ENCODE measurements around the gene INPP5A.

INPP5A gene

DNA sequence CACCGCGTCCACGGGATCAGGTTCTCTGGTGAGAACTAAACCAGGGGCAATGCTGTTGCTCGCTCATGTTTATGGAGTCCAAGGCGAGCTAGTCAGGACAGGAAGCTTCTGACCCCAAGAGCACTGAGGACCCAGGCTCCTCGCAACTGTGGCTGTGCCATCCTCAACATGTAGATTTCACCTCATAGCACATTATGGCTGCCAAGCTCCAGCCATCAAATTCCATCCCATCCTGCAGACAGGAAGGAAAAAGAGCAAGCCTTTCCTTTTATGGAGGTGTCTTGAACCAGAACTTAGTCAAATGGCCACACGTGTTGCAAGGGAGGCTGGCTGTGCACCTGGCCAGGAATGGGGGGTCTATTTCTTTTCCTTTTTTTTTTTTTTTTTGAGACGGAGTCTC lies 264.5 kb downstream of the INPP5A start:
- intact Hi-C loops (cut with micrococcal nuclease): no loop called here
- H3K27me3 Mint-ChIP-seq: peaks cover 2% of the 10 kb centered on the region
- H3K4me3 Mint-ChIP-seq: no peak overlapping the region
- no peaks in the 10 kb centered on the region for H3K4me1 Mint-ChIP-seq (ENCODE audit: low read depth)
- H3K9me3 Mint-ChIP-seq: no peaks in the 10 kb centered on the region
- no peak overlapping the region for H3K27ac Mint-ChIP-seq
- no peaks in the 10 kb centered on the region for H3K36me3 Mint-ChIP-seq (ENCODE audit: low read depth)

DNA sequence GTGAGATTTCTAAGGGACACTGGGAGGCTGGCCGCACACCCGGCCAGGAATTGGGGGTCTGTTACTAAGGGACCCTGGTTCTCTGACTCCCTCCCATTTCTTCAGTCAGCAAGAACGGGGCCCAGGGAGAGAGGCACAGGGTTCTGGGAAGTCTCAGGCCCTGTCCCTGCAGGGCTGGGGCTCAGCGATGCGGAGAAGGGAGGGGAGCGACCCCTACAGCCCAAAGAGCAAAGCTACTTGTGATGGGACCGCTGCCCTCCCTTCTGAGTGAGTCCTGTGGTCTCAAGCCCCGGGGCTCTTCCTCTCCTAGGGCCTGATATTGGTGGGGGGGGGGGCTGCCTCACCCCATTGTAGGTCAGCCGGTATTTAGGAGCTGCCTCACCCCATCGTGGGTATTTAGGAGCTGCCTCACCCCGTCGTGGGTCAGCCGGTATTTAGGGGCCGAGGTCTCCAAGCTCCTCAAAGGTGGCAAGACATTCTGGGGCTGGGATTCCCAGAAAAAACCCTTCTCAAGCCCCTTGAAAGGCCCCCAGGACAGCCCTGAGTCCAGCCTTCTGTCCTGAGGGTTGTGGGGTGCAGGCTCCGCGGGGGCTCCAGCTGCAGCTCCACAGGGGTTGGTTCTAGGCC lies 265.2 kb downstream of the INPP5A start:
- no peak overlapping the region for H3K27ac Mint-ChIP-seq
- intact Hi-C loops (cut with micrococcal nuclease): no loop called here
- H3K9me3 Mint-ChIP-seq: no peaks in the 10 kb centered on the region
- no peak overlapping the region for H3K4me3 Mint-ChIP-seq
- H3K4me1 Mint-ChIP-seq (ENCODE audit: low read depth): no peaks in the 10 kb centered on the region
- H3K27me3 Mint-ChIP-seq: peaks cover 2% of the 10 kb centered on the region
- H3K36me3 Mint-ChIP-seq (ENCODE audit: low read depth): no peaks in the 10 kb centered on the region

DNA sequence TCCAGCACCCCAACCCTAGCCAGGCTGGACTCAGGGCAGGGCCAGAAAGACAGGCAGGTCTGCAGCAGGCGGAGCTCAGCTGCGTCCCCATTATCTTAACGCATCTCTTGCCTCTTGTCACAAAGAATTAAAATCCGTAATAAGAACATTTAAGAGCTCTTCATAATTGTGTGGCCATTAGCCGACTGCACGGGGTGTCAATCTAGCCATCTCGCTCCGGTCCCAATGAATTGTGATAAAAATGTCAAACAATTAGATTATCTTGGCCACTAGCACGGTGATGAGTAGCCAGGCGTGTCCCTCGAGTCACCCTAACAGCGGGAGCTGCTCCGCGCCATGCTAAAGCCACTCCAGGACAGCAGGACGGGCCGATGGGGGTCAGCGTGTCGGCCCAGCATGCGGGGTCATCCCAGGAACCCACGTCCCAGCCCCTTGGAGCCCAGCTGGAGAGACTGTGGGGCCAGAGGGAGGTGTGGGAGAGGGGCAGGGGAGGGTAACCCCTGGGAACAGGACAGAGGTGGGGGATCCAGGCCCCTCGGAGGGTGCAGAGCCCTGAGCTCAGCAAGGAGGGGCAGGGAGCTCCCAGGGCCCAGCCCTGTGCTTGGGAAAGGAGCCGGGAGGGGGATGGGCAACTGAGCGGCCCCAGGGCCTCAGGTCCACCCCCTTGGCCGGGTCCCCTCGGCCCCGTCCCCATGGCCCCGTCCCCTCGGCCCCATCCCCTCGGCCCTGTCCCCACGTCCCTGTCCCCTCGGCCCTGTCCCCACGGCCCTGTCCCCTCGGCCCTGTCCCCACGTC lies 266.0 kb downstream of the INPP5A start:
- Mint-ChIP-seq H3K4me1 (ENCODE audit: low read depth) (no peaks in the 10 kb centered on the region), H3K9me3 (no peaks in the 10 kb centered on the region), H3K4me3 (no peak overlapping the region), H3K27me3 (peaks cover 2% of the 10 kb centered on the region), H3K36me3 (ENCODE audit: low read depth) (no peaks in the 10 kb centered on the region), H3K27ac (no peak overlapping the region)
- intact Hi-C loops (cut with micrococcal nuclease): no loop called here

DNA sequence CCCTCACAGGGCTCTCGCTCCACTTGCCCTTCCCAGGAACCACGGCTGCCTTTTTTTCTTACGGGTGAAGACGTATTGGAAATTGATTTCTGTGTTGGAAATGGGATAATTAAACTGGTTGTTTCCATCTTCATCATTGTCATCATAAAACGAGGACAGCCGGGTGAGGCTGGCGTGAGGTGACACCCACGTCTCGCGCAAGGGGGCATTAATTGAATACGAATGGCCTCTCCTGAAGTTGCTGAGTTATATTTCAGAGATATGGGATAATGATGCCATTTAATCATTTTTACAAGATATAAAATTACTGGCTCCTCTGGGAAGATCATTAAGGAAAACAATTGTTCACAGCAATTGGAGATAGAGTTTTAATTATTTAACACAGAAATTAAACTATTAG lies 266.7 kb downstream of the INPP5A start:
- Mint-ChIP-seq H3K36me3 (ENCODE audit: low read depth) (no peaks in the 10 kb centered on the region), H3K27ac (no peak overlapping the region), H3K9me3 (no peaks in the 10 kb centered on the region), H3K4me3 (no peak overlapping the region), H3K27me3 (peaks cover 2% of the 10 kb centered on the region), H3K4me1 (ENCODE audit: low read depth) (no peaks in the 10 kb centered on the region)
- intact Hi-C loops (cut with micrococcal nuclease): no loop called here

DNA sequence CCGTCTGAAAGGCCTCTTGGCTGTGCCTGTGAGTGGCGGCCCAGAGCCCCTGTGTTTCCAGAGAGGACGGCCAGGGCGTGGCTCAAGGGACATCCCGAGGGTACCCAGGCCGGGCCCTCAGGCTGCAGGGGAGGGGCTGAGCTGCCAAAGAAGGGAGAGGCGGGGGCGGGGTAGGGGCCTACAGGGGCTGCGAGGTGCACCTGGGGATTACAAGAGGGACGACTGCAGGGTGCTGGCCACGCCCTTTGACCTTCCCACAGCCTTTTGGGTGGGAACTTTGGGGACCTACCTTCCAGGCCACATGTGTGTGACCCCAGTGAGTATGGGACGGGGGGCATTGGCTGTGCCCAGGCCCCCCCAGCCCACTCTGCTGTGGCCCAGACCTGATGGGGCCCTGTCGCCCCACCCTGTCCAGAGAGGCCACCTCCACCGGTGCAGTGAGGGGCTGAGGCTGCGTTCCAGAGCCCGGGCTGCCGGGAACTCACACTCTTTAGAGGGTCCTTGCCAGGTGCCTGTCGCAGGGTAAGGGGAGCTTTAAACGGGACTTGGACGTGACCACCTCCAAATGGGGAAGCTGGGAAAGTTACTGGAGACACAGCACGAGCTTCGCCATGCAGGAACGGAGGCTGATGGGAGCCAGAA lies 267.3 kb downstream of the INPP5A start:
- H3K27ac Mint-ChIP-seq: no peak overlapping the region
- no peaks in the 10 kb centered on the region for H3K9me3 Mint-ChIP-seq
- intact Hi-C loops (cut with micrococcal nuclease): no loop called here
- peaks cover 2% of the 10 kb centered on the region for H3K27me3 Mint-ChIP-seq
- H3K4me3 Mint-ChIP-seq: no peak overlapping the region
- no peaks in the 10 kb centered on the region for H3K4me1 Mint-ChIP-seq (ENCODE audit: low read depth)
- H3K36me3 Mint-ChIP-seq (ENCODE audit: low read depth): no peaks in the 10 kb centered on the region

DNA sequence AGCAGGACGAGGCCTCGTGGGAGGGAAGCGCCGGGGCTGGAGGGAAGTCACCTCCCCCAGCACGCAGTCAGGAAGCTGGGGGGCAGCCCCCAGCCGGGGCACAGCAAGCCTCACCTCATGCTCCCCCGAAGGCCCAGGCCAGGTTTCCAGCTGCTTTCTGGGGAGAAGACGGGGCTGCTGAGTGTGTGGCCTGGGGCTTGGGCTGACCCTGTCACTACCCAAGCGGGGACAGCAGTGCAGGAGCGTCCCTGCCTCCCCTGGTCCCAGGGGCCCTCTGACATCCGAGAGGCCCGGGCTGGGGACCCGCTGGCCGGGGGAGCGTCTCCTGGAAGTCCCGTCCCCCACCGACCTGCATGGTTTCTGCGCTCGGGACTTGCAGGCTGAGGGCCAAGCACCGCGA lies 268.0 kb downstream of the INPP5A start:
- no peaks in the 10 kb centered on the region for H3K9me3 Mint-ChIP-seq
- intact Hi-C loops (cut with micrococcal nuclease): no loop called here
- no peak overlapping the region for H3K4me3 Mint-ChIP-seq
- H3K27me3 Mint-ChIP-seq: peaks cover 3% of the 10 kb centered on the region
- H3K36me3 Mint-ChIP-seq (ENCODE audit: low read depth): no peaks in the 10 kb centered on the region
- H3K4me1 Mint-ChIP-seq (ENCODE audit: low read depth): no peaks in the 10 kb centered on the region
- no peak overlapping the region for H3K27ac Mint-ChIP-seq

DNA sequence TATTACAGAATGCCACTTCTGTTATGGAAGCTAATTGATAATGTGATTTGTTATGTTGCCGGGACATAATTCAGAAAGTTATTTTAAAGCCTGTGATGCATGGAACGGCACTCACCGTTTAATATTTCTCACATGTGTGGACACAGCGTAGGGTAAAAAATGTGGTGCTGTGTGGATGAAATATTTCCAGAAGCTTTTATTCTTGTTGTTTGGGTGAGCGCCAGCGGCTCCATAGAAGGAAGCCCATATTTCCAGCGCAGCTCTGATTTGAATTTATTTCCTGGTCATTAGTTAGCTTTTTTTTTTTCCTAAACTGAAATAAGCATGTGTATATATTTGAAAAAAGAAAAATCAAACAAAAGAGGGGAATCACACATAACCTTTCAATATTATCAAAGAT lies 268.5 kb downstream of the INPP5A start:
- H3K9me3 Mint-ChIP-seq: no peaks in the 10 kb centered on the region
- H3K27ac Mint-ChIP-seq: no peak overlapping the region
- no peaks in the 10 kb centered on the region for H3K4me1 Mint-ChIP-seq (ENCODE audit: low read depth)
- intact Hi-C loops (cut with micrococcal nuclease): no loop called here
- H3K27me3 Mint-ChIP-seq: peaks cover 3% of the 10 kb centered on the region
- no peaks in the 10 kb centered on the region for H3K36me3 Mint-ChIP-seq (ENCODE audit: low read depth)
- no peak overlapping the region for H3K4me3 Mint-ChIP-seq

DNA sequence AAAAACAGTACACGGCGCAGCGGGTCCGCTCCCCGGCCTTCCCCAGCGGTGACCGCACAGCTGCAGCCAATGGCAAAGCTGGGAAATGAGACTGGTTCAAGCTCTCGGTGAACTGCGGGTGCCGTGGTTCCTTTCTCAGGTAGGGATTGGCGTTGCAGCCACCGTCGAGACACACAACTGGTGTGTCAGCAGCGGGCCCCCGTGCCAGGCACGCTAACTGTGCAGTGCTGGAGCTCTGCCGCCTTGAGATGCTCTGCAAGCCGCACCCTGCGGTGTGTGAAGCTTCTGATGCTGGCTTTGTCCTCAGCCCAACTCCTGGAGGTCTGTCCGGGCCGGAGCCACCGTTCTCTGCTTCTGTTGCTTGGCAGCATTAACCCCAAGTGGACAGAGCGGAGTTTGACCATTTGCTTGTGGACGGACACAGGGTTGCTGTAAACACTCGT lies 269.0 kb downstream of the INPP5A start:
- Mint-ChIP-seq H3K27ac (no peak overlapping the region), H3K36me3 (ENCODE audit: low read depth) (no peaks in the 10 kb centered on the region), H3K27me3 (peaks cover 3% of the 10 kb centered on the region), H3K9me3 (no peaks in the 10 kb centered on the region), H3K4me3 (no peak overlapping the region), H3K4me1 (ENCODE audit: low read depth) (no peaks in the 10 kb centered on the region)
- intact Hi-C loops (cut with micrococcal nuclease): no loop called here

DNA sequence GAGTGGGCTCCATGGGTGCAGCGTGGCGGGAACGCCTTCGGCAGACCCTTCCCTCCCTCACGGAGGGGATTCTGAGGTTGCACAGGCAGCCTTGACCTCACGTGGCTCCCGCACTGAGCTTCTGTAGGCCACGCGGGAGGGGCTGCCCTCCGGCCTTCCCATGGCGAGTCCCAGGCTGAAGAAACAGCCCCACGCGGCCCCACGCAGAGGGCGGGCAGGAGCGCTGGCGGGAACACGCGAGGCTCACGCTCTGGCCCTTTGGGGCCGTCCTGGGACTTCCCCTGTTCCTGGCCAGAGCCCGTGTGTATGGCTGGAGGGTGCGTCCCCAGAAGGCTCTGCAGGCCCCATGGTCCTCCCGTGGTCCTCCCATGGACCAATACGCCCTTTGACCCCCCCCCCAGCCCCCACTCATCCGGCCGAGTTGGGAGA lies 270.0 kb downstream of the INPP5A start:
- intact Hi-C loops (cut with micrococcal nuclease): no loop called here
- H3K27ac Mint-ChIP-seq: no peak overlapping the region
- H3K27me3 Mint-ChIP-seq: peaks cover 3% of the 10 kb centered on the region
- no peaks in the 10 kb centered on the region for H3K4me1 Mint-ChIP-seq (ENCODE audit: low read depth)
- H3K9me3 Mint-ChIP-seq: no peaks in the 10 kb centered on the region
- no peak overlapping the region for H3K4me3 Mint-ChIP-seq
- H3K36me3 Mint-ChIP-seq (ENCODE audit: low read depth): no peaks in the 10 kb centered on the region

DNA sequence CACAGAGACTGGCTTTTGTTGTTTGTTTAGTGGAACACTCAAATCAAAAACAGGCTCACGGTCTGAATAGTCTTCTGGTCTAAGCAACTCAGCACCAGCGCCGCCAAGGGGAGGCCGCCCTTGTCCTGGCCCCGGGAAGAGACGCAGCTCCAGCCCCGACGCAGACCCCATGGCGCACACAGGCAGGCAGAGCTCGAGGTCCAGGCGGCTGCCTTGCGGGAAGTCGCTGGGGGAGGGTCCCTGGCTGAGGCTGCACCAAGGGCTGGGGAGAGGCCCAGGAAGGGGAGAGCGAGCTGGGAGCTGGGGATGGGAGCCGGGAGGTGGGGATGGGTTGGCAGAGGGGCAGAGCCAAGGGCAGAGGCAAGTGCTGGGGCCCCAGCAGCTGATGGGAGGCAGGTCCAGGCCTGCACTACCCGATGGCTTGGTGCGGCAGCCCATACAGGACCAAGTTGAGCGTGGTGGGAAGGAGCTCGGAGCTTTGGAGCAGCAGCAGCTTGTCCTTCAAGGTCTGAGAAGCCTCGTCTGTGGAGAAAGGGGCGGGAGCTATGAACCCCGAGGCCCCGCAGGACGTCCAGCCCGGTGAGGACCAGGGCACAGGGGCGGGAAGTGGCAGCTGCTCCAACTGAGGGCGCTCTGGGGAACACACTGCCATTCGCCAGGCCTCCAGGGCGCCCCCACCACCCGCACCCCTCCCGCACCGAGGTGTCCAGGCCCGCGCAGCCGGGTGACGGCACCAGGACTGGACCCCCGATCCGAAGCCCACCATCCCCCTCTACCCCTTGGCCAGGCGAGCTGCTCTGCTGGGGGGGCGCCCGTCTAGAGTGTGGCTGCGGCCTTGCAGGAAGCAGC lies 271.0 kb downstream of the INPP5A start:
- Mint-ChIP-seq H3K9me3 (no peaks in the 10 kb centered on the region), H3K4me3 (no peak overlapping the region), H3K27ac (no peak overlapping the region), H3K4me1 (ENCODE audit: low read depth) (no peaks in the 10 kb centered on the region), H3K27me3 (peaks cover 3% of the 10 kb centered on the region), H3K36me3 (ENCODE audit: low read depth) (no peaks in the 10 kb centered on the region)
- intact Hi-C loops (cut with micrococcal nuclease): no loop called here

DNA sequence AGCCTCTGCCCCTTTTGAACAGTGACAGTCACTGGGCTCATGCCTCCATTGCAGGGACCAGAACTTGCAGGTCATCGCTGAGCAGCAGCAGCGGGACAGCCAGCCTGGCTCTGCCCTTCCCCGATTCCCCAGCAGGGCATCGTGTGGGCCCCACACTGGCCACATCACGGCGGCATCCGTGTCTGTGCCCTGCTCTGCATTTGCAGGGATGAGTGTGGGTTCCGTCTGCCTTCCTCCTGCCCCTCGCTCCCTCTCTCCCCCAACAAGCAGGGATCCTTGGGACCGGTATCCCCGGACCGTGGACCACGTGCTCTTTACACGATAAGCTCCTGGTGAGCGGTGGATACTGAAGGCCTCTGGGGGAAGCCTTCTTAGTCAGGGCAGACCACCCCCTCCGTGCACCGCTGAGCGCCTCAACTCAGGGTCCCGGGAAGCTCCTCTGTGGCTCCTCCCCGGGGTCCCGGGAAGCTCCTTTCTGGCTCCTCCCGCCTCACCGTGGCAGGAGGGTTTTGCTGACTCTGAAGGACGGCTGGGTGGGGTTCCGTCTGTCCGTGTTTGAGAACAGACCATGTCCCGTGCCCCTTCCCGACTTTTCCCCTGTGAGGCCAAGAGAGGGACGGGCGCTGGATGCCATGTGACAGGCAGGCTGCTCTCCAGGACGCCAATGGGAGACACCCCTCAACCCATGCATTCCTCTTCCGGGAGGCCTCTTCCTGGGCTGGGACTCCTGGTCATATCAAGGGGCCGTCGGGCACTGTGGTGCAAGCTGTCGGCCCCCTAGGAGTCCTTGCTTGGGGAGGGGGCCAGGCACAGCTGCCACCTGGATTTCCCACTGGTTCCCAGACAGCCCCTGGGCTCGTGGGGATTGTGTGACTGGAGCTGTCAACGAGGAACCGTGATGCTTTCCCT lies 271.9 kb downstream of the INPP5A start:
- intact Hi-C loops (cut with micrococcal nuclease): no loop called here
- H3K9me3 Mint-ChIP-seq: no peaks in the 10 kb centered on the region
- H3K27me3 Mint-ChIP-seq: peaks cover 3% of the 10 kb centered on the region
- H3K36me3 Mint-ChIP-seq (ENCODE audit: low read depth): no peaks in the 10 kb centered on the region
- no peak overlapping the region for H3K27ac Mint-ChIP-seq
- no peaks in the 10 kb centered on the region for H3K4me1 Mint-ChIP-seq (ENCODE audit: low read depth)
- no peak overlapping the region for H3K4me3 Mint-ChIP-seq

DNA sequence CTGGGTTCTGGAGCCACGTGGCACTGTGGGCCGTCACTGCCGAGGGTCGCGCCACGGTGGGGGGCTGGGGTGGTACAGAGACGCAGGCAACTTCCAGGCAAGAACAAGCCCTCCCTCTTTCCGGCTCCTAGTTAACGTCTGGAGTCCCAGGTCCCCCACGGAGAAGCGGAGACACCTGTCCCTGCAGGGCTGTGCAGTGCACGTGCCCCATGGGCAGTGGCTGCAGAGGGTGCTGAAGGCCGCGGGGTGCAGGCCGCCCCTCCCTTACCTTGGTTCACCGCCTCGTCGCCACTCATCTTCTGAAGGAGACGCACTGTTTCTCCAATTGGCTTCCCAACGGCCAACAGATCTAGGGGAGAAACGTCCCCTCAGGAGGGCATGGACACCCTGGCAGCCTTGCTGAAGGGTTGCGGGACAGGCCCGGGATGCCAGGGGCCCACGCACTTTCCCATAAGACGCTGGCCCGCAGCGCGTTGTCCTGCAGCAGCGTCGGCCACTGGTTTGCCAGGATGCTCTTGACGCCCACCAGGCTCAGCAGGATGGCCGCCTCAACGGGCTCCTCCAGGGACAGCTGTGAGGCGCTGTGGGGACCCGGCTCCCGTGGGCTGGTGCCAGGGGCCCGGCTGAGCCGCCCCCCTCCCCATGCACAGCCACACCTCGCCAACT lies 272.7 kb downstream of the INPP5A start:
- Mint-ChIP-seq H3K4me3 (no peak overlapping the region), H3K27ac (no peak overlapping the region), H3K4me1 (ENCODE audit: low read depth) (no peaks in the 10 kb centered on the region), H3K36me3 (ENCODE audit: low read depth) (no peaks in the 10 kb centered on the region), H3K9me3 (no peaks in the 10 kb centered on the region), H3K27me3 (peaks cover 1% of the 10 kb centered on the region)
- intact Hi-C loops (cut with micrococcal nuclease): no loop called here
